Measurements from ENCODE around the gene SDK1. TPM values are rescaled to one million over a fixed set of nuclear protein-coding genes. Genes with fewer than 3 reads are reported as not detected.

Gene SDK1
- total RNA-seq, 4 donors from 2014 or later, result under 0.01 to 16.2 (median 7.2) TPM

GRCh38 chr7:4203626-4204512 is 902.8 kb downstream of the SDK1 start:
- Histone ChIP-seq H3K27me3 (no peaks in the 10 kb centered on the region), H3K27ac (peak overlapping the region in 1 of 2 donors; percentile 9), H3K36me3 (no peaks in the 10 kb centered on the region), H3K4me3 (no peak overlapping the region), H3K4me1 (no peaks in the 10 kb centered on the region), H3K9me3 (no peaks in the 10 kb centered on the region)
- no peak for TF ChIP-seq CTCF (IDR thresholded peaks at IDR 0.05)
- TF ChIP-seq POLR2A (IDR thresholded peaks at IDR 0.05), result no peak
- no peak for DNase-seq
- intact Hi-C loops (cut with DNase I; ENCODE audit: low total_unique reads), result no loop called here

- intact Hi-C loops (cut with DNase I; ENCODE audit: low total_unique reads), result no loop called here
- Histone ChIP-seq H3K9me3 (no peaks in the 10 kb centered on the region), H3K36me3 (no peaks in the 10 kb centered on the region), H3K27ac (peak overlapping the region in 1 of 2 donors; percentile 9), H3K4me3 (no peak overlapping the region), H3K4me1 (no peaks in the 10 kb centered on the region), H3K27me3 (no peaks in the 10 kb centered on the region)
- TF ChIP-seq POLR2A (IDR thresholded peaks at IDR 0.05) (no peak), CTCF (IDR thresholded peaks at IDR 0.05) (no peak)
- DNase-seq, result no peak
Observed at GRCh38 chr7:4204513-4205165, 903.6 kb downstream of the SDK1 start.

- Histone ChIP-seq H3K27ac (no peak overlapping the region), H3K27me3 (no peaks in the 10 kb centered on the region), H3K9me3 (no peaks in the 10 kb centered on the region), H3K4me3 (no peak overlapping the region), H3K36me3 (no peaks in the 10 kb centered on the region), H3K4me1 (no peaks in the 10 kb centered on the region)
- no peak for DNase-seq
- intact Hi-C loops (cut with DNase I; ENCODE audit: low total_unique reads), result no loop called here
- no peak for TF ChIP-seq POLR2A (IDR thresholded peaks at IDR 0.05)
- no peak for TF ChIP-seq CTCF (IDR thresholded peaks at IDR 0.05)
Observed at GRCh38 chr7:4205828-4206227, 904.8 kb downstream of the SDK1 start.

GRCh38 chr7:4207011-4207410 is 906.0 kb downstream of the SDK1 start:
- no peaks in the 10 kb centered on the region for H3K36me3 ChIP-seq
- no peak overlapping the region for H3K27ac ChIP-seq
- H3K4me1 ChIP-seq, result no peaks in the 10 kb centered on the region
- intact Hi-C loops (cut with DNase I; ENCODE audit: low total_unique reads), result no loop called here
- no peaks in the 10 kb centered on the region for H3K9me3 ChIP-seq
- DNase-seq, result no peak
- TF ChIP-seq CTCF (IDR thresholded peaks at IDR 0.05), result no peak
- TF ChIP-seq POLR2A (IDR thresholded peaks at IDR 0.05), result no peak
- no peak overlapping the region for H3K4me3 ChIP-seq
- no peaks in the 10 kb centered on the region for H3K27me3 ChIP-seq

DNA sequence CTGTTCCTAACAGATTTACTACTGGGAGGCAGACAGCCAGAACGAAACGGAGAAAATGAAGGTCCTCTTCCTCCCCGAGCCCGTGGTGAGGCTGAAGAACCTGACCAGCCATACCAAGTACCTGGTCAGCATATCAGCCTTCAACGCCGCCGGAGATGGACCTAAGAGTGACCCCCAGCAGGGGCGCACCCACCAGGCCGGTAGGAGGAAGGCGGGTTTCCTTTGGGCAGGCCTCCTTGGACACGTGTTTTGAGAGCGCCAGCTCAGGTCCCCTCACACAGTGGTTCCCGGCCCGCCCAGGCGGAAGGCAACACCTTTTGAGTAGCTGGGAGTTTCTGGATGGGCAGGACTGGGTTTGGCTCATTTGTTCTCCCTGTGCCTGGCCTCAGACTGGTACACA is 907.0 kb downstream of the SDK1 start:
- DNase-seq, result no peak

More for the DNA sequence above, 907.0 kb downstream of the SDK1 start:
- Histone ChIP-seq H3K9me3 (no peaks in the 10 kb centered on the region), H3K4me1 (no peaks in the 10 kb centered on the region), H3K36me3 (no peaks in the 10 kb centered on the region), H3K4me3 (no peak overlapping the region), H3K27ac (no peak overlapping the region), H3K27me3 (no peaks in the 10 kb centered on the region)
- TF ChIP-seq POLR2A (IDR thresholded peaks at IDR 0.05) (no peak), CTCF (IDR thresholded peaks at IDR 0.05) (no peak)
- intact Hi-C loops (cut with DNase I; ENCODE audit: low total_unique reads), result no loop called here

All from uterus (tissue), 4 donors.